H1 (cell line): Measurements from ENCODE around the gene TRIM59. TPM values are rescaled to one million over a fixed set of nuclear protein-coding genes. Genes with fewer than 3 reads are reported as not detected.

Experiments used
- CTCF ChIA-PET: fragments of 300-600 bp; sonication (Branson Sonifier 250); formaldehyde crosslinking; loops from one replicate; lab custom pipeline; 2021; ENCODE audit not compliant: partially characterized antibody; lab: Charles Lee
- POLR2A ChIA-PET: fragments of 300-600 bp; sonication (Branson Sonifier 250); formaldehyde crosslinking; loops from one replicate; lab custom pipeline; 2021; ENCODE audit warnings: inconsistent platforms; ENCODE audit not compliant: partially characterized antibody; lab: Charles Lee
- DNase-seq, 2 experiments: peaks; one replicate each; pipeline versions ENCODE4 v3.0.0 to v3.0.0-alpha.2; 2010 to 2022; ENCODE audit warnings: low spot score in 2 of 2, low read depth in 1 of 2, mixed read lengths in 1 of 2
- FAIRE-seq: peaks from 2 replicates; lab custom pipeline; 2011; peaks lifted over from hg19 to GRCh38; lab: Jason Lieb, UNC
- H2AFZ ChIP-seq: 2 replicates; pipeline ENCODE4 v1.8.1; 2012; ENCODE audit warnings: low read length, inconsistent platforms
- H2AK5ac ChIP-seq: 2 replicates; pipeline ENCODE4 v1.6.1; 2013; ENCODE audit warnings: low read depth, low read length
- H2BK120ac ChIP-seq: replicated peaks from 2 replicates; pipeline ENCODE3; 2013; ENCODE audit warnings: low read depth, low read length, inconsistent platforms
- H2BK12ac ChIP-seq: 2 replicates; pipeline ENCODE4 v1.6.1; 2013; ENCODE audit warnings: low read depth, low read length
- H2BK15ac ChIP-seq: 2 replicates; pipeline ENCODE4 v1.6.1; 2013; ENCODE audit warnings: low read length
- H2BK20ac ChIP-seq: 2 replicates; pipeline ENCODE4 v1.6.1; 2013; ENCODE audit warnings: low read length
- H2BK5ac ChIP-seq: 2 replicates; pipeline ENCODE4 v1.6.1; 2013; ENCODE audit warnings: low read depth, low read length
- H3K14ac ChIP-seq: 2 replicates; pipeline ENCODE4 v1.6.1; 2013; ENCODE audit warnings: inconsistent platforms; ENCODE audit not compliant: insufficient read length
- H3K18ac ChIP-seq: 2 replicates; pipeline ENCODE4 v1.6.1; 2013; ENCODE audit warnings: low read length; ENCODE audit errors: extremely low read depth
- H3K23ac ChIP-seq: 2 replicates; pipeline ENCODE4 v1.6.1; 2013; ENCODE audit warnings: inconsistent platforms; ENCODE audit not compliant: insufficient read length
- H3K23me2 ChIP-seq: 2 replicates; pipeline ENCODE4 v1.6.1; 2013; ENCODE audit warnings: low read depth, low read length
- H3K27ac ChIP-seq: 2 replicates; pipeline ENCODE4 v1.6.1; 2011; ENCODE audit warnings: low read depth, low read length, inconsistent platforms
- H3K27me3 ChIP-seq, 4 experiments: replicated peaks in 1 of 4; 1 replicate in 1 of 4; 2 replicates in 3 of 4; pipeline versions ENCODE4 v1.6.1 to v1.8.1; 2011 to 2013; ENCODE audit warnings: low read length in 3 of 4, mild to moderate bottlenecking in 3 of 4, inconsistent platforms in 2 of 4, mixed read lengths in 2 of 4, moderate library complexity in 1 of 4; ENCODE audit not compliant: control insufficient read depth in 3 of 4, insufficient read depth in 3 of 4; ENCODE audit errors: extremely low read depth in 1 of 4
- H3K36me3 ChIP-seq, 4 experiments: 2 replicates each; pipeline versions ENCODE4 v1.6.1 to v1.8.1; 2011 to 2013; ENCODE audit warnings: mild to moderate bottlenecking in 4 of 4, low read length in 3 of 4, moderate library complexity in 2 of 4, control low read depth in 1 of 4, inconsistent platforms in 1 of 4; ENCODE audit not compliant: insufficient read depth in 4 of 4, control insufficient read depth in 2 of 4
- H3K4ac ChIP-seq: replicated peaks from 2 replicates; pipeline ENCODE3; 2013; ENCODE audit warnings: low read length, low read depth, mixed read lengths, inconsistent platforms; ENCODE audit not compliant: insufficient read length
- H3K4me1 ChIP-seq, 4 experiments: replicated peaks in 1 of 4; 1 replicate in 1 of 4; 2 replicates in 3 of 4; pipeline versions ENCODE4 v1.6.1 to v1.8.1; 2011 to 2013; ENCODE audit warnings: low read length in 3 of 4, inconsistent platforms in 2 of 4, mixed read lengths in 1 of 4; ENCODE audit not compliant: insufficient read depth in 4 of 4, control insufficient read depth in 3 of 4
- H3K4me2 ChIP-seq, 2 experiments: 2 replicates each; pipeline versions ENCODE4 v1.6.1 to v1.8.1; 2011 to 2013; ENCODE audit warnings: low read depth in 2 of 2, low read length in 2 of 2, control low read depth in 1 of 2, inconsistent platforms in 1 of 2, mild to moderate bottlenecking in 1 of 2; ENCODE audit not compliant: insufficient read depth in 1 of 2
- H3K4me3 ChIP-seq, 4 experiments: fragments of 200-600, 300-600 bp in 1 of 4; sonication (generic), shearing (Covaris generic), sonication (Bioruptor Twin) in 1 of 4; 2 replicates each; pipeline versions ENCODE4 v1.5.1 to v1.8.1; 2011 to 2016; ENCODE audit warnings: low read length in 4 of 4, low read depth in 3 of 4, control low read depth in 2 of 4, inconsistent platforms in 2 of 4, mild to moderate bottlenecking in 2 of 4, mixed read lengths in 1 of 4, moderate library complexity in 1 of 4; ENCODE audit not compliant: insufficient read depth in 2 of 4; ENCODE audit errors: extremely low read depth in 1 of 4
- H3K56ac ChIP-seq: replicated peaks from 2 replicates; pipeline ENCODE3; 2013; ENCODE audit warnings: low read depth, mild to moderate bottlenecking, mixed read lengths, low read length, inconsistent platforms; ENCODE audit not compliant: insufficient read length
- H3K79me1 ChIP-seq: 2 replicates; pipeline ENCODE4 v1.6.1; 2013; ENCODE audit warnings: low read depth, low read length, control low read depth
- H3K79me2 ChIP-seq, 2 experiments: 2 replicates each; pipeline versions ENCODE4 v1.6.1 to v1.8.1; 2012 to 2013; ENCODE audit warnings: low read length in 2 of 2, mild to moderate bottlenecking in 2 of 2, inconsistent platforms in 1 of 2; ENCODE audit not compliant: insufficient read depth in 2 of 2, control insufficient read depth in 1 of 2
- H3K9ac ChIP-seq, 4 experiments: replicated peaks in 1 of 4; 1 replicate in 1 of 4; 2 replicates in 3 of 4; pipeline versions ENCODE4 v1.6.1 to v1.8.1; 2011 to 2013; ENCODE audit warnings: low read depth in 3 of 4, low read length in 3 of 4, control low read depth in 2 of 4, mild to moderate bottlenecking in 2 of 4, moderate library complexity in 2 of 4, inconsistent platforms in 1 of 4; ENCODE audit errors: extremely low read depth in 1 of 4
- H3K9me3 ChIP-seq, 2 experiments: 2 replicates each; pipeline versions ENCODE4 v1.6.1 to v1.8.1; 2012 to 2013; ENCODE audit warnings: mild to moderate bottlenecking in 2 of 2, moderate library complexity in 2 of 2, control low read depth in 1 of 2, inconsistent platforms in 1 of 2, low read depth in 1 of 2, low read length in 1 of 2, mixed read lengths in 1 of 2; ENCODE audit not compliant: insufficient read depth in 2 of 2
- H4K20me1 ChIP-seq, 2 experiments: replicated peaks in 1 of 2; 2 replicates each; pipeline versions ENCODE3 to v1.8.1; 2011 to 2013; ENCODE audit warnings: inconsistent platforms in 2 of 2, low read length in 2 of 2, mild to moderate bottlenecking in 1 of 2; ENCODE audit not compliant: insufficient read depth in 2 of 2, control insufficient read depth in 1 of 2
- H4K5ac ChIP-seq: 2 replicates; pipeline ENCODE4 v1.6.1; 2013; ENCODE audit warnings: low read length, low read depth, mixed read lengths, inconsistent platforms; ENCODE audit not compliant: insufficient read length
- H4K8ac ChIP-seq: 2 replicates; pipeline ENCODE4 v1.8.0; 2013; ENCODE audit warnings: mild to moderate bottlenecking, moderate library complexity, low read length, inconsistent platforms; ENCODE audit not compliant: insufficient read depth; ENCODE audit errors: extremely low read depth
- H4K91ac ChIP-seq: replicated peaks from 2 replicates; pipeline ENCODE3; 2013; ENCODE audit warnings: low read length, mixed read lengths, inconsistent platforms; ENCODE audit not compliant: insufficient read length
- BCL11A ChIP-seq, 2 experiments: IDR thresholded peaks; one replicate each; pipeline ENCODE4 v1.6.1; 2011; ENCODE audit warnings: low read depth in 2 of 2, low read length in 2 of 2, mild to moderate bottlenecking in 2 of 2
- CBX5 ChIP-seq: fragments of 300-800, 300-1000 bp; sonication (generic); IDR thresholded peaks from 2 replicates; pipeline ENCODE4 v1.7.1; 2016; ENCODE audit warnings: antibody characterized with exemption, low read length, low read depth
- EP300 ChIP-seq, 2 experiments: IDR thresholded peaks; 1 replicate in 1 of 2; 2 replicates in 1 of 2; pipeline ENCODE4 v1.6.1; 2011 to 2012; ENCODE audit warnings: low read depth in 2 of 2, low read length in 2 of 2, mild to moderate bottlenecking in 2 of 2, borderline replicate concordance in 1 of 2, inconsistent platforms in 1 of 2, moderate library complexity in 1 of 2
- EZH2 ChIP-seq: fragments of 200-600 bp; sonication (generic); IDR thresholded peaks from 2 replicates; pipeline ENCODE4 v1.7.1; 2012; ENCODE audit warnings: low read depth, mild to moderate bottlenecking, moderate library complexity, low read length, inconsistent platforms; ENCODE audit not compliant: severe bottlenecking
- JUN ChIP-seq: IDR thresholded peaks from 2 replicates; pipeline ENCODE4 v1.6.1; 2011; ENCODE audit warnings: low read depth, mild to moderate bottlenecking, improper control_type of control experiment, low read length
- KDM1A ChIP-seq: fragments of 200-600, 300-600 bp; sonication (generic); IDR thresholded peaks from 2 replicates; pipeline ENCODE4 v1.7.1; 2016; ENCODE audit warnings: mild to moderate bottlenecking, low read length, borderline replicate concordance
- SP1 ChIP-seq: IDR thresholded peaks from 2 replicates; pipeline ENCODE4 v1.6.1; 2011; ENCODE audit warnings: low read depth, low read length
- SP2 ChIP-seq: IDR thresholded peaks from 2 replicates; pipeline ENCODE4 v1.6.1; 2012; ENCODE audit warnings: mild to moderate bottlenecking, low read length, inconsistent platforms
- SRF ChIP-seq: IDR thresholded peaks from 2 replicates; pipeline ENCODE4 v1.6.1; 2011; ENCODE audit warnings: mild to moderate bottlenecking, low read depth, low read length, moderate library complexity
- TEAD4 ChIP-seq: IDR thresholded peaks from 2 replicates; pipeline ENCODE4 v1.6.1; 2012; ENCODE audit warnings: low read depth, low read length, inconsistent platforms, mixed read lengths
- whole genome bisulfite sequencing, 2 experiments: shearing (Covaris generic) in 1 of 2; methylation state at CpG; one replicate each; pipeline versions ENCODE4 v1.1.6 to v1.1.7; 2013 to 2015; ENCODE audit warnings: low lambda C conversion rate in 2 of 2, mixed read lengths in 2 of 2, inconsistent platforms in 1 of 2, low coverage in 1 of 2, missing lambda C conversion rate in 1 of 2; ENCODE audit not compliant: insufficient replicate concordance in 2 of 2, insufficient coverage in 1 of 2, insufficient read length in 1 of 2; ENCODE audit errors: extremely low coverage in 1 of 2, missing lambda C conversion rate in 1 of 2; 5-methylcytosine and 5-hydroxymethylcytosine counted together
- polyA plus RNA-seq, 7 experiments: library from polyadenylated mRNA; depleted of rRNA in 3 of 7; stranded (reverse) in 5 of 7; unstranded in 2 of 7; fragments of >200 nt in 5 of 7; fragments of 200-250 nt in 2 of 7; gene quantifications; 1 replicate in 5 of 7; 2 replicates in 1 of 7; 4 replicates in 1 of 7; pipeline versions ENCODE4 v1.2.1 to v1.2.3, GENCODE V29; 2011 to 2013; ENCODE audit warnings: missing spikeins in 2 of 7, mixed read lengths in 2 of 7
- total RNA-seq: library from RNA; stranded (reverse); fragmentation: NEBNext Ultra II Directional; extraction: Animal tissue kit (Norgen Biotek cat#: 25700); gene quantifications from 2 replicates; pipeline ENCODE4 v1.2.1, GENCODE V29; 2021

Gene TRIM59
- total and polyA plus RNA-seq, 2 of the 8 experiments (the other 6 are each of a cell fraction or from before 2014, with no cell fraction given): 11.6 to 53.4 TPM

DNA sequence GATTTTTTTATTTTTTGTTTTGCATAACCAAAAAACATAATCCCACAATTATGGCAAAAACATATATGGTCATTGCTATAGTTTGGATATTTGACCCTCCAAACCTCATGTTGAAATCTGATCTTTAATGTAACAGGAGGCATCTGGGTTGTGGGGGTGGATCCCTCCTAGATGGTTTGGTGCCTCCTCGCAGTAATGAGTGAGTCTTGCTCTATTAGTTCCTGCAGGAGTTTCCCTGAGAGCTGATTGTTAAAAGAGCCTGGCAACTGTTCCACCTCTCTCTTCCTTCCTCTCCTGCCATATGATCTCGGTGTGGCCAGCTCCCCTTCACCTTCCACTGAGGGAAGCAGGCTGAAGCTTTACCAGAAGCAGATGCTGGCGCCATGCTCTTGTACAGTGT is 33.2 kb upstream of the TRIM59 start:
- Histone ChIP-seq H3K23ac (no peak overlapping the region), H3K56ac (no peak overlapping the region), H3K27me3 (no peaks in the 10 kb centered on the region), H3K36me3 (no peaks in the 10 kb centered on the region), H3K4me1 (no peaks in the 10 kb centered on the region), H3K27ac (no peak overlapping the region), H2AK5ac (no peak overlapping the region), H3K9me3 (no peaks in the 10 kb centered on the region), H3K23me2 (no peaks in the 10 kb centered on the region), H3K4me3 (no peak overlapping the region), H2BK12ac (no peak overlapping the region), H3K9ac (no peak overlapping the region), H2BK20ac (no peak overlapping the region), H2BK5ac (no peak overlapping the region), H3K79me2 (no peaks in the 10 kb centered on the region), H2AFZ (no peak overlapping the region), H4K8ac (no peak overlapping the region), H3K79me1 (no peaks in the 10 kb centered on the region), H4K5ac (no peak overlapping the region), H3K18ac (no peak overlapping the region), H4K91ac (no peak overlapping the region), H4K20me1 (no peaks in the 10 kb centered on the region), H3K4me2 (no peak overlapping the region), H2BK120ac (no peak overlapping the region), H3K4ac (no peak overlapping the region), H2BK15ac (no peak overlapping the region), H3K14ac (no peak overlapping the region)
- WGBS, 2 experiments: 74% methylated on average over 3 of the region's 3 CpGs; no CpG with 5 or more reads in 1 of the 2 experiments
- ChIA-PET CTCF (interaction anchor here (0.9 to 1.2 kb wide), 2 partner anchors 10 to 12 kb away, joined by 3 to 8 read pairs; no protein-coding TSS in a partner anchor), POLR2A (interaction anchor here (0.9 to 1.9 kb wide), 2 partner anchors 10 to 13 kb away, joined by 5 read pairs; no protein-coding TSS in a partner anchor)
- TF ChIP-seq EZH2: no peak
- no peak for TF ChIP-seq JUN
- TF ChIP-seq CBX5: no peak
- TF ChIP-seq EP300 (IDR thresholded peaks at IDR 0.05; ENCODE audit: borderline replicate concordance in 1 of 2, low read depth in 2 of 2, low read length in 2 of 2): no peak
- TF ChIP-seq TEAD4: no peak
- TF ChIP-seq SP1: no peak
- no peak for TF ChIP-seq BCL11A (IDR thresholded peaks at IDR 0.05; ENCODE audit: low read depth in 2 of 2, low read length in 2 of 2)
- TF ChIP-seq SRF: no peak
- no peak for TF ChIP-seq KDM1A
- TF ChIP-seq SP2: no peak
- FAIRE-seq (no peak), DNase-seq (no peak)
